GM12891 (cell line): ENCODE measurements around the gene LRIG1.

Experiments
- DNase-seq: peaks from one replicate; pipeline ENCODE4 v3.0.0; 2011; ENCODE audit warnings: low spot score; ENCODE audit not compliant: insufficient read length
- FAIRE-seq: peaks from 2 replicates; lab custom pipeline; 2011; peaks lifted over from hg19 to GRCh38; lab: Jason Lieb, UNC
- PAX5 ChIP-seq: IDR thresholded peaks from 2 replicates; pipeline ENCODE4 v1.6.1; 2011; ENCODE audit warnings: low read length, moderate library complexity, mild to moderate bottlenecking; ENCODE audit not compliant: insufficient read depth, severe bottlenecking
- POLR2A ChIP-seq: IDR thresholded peaks from 2 replicates; pipeline ENCODE4 v1.6.1; 2011; ENCODE audit warnings: low read depth, low read length, control low read depth
- POLR2AphosphoS5 ChIP-seq: IDR thresholded peaks from 2 replicates; pipeline ENCODE4 v1.6.1; 2011; ENCODE audit warnings: low read depth, low read length, control low read depth
- POU2F2 ChIP-seq: IDR thresholded peaks from 2 replicates; pipeline ENCODE4 v1.6.1; 2011; ENCODE audit warnings: low read depth, mild to moderate bottlenecking, control low read depth, low read length, moderate library complexity
- SPI1 ChIP-seq: IDR thresholded peaks from 2 replicates; pipeline ENCODE4 v1.6.1; 2011; ENCODE audit warnings: low read depth, low read length, control low read depth
- TAF1 ChIP-seq: IDR thresholded peaks from 2 replicates; pipeline ENCODE4 v1.6.1; 2011; ENCODE audit warnings: low read depth, low read length, control low read depth

LRIG1 gene

GRCh38 chr3:66532613-66533012, 31.8 kb upstream of the LRIG1 start:
- FAIRE-seq = no peak
- no peak for TF ChIP-seq POLR2A
- no peak for TF ChIP-seq TAF1
- TF ChIP-seq PAX5 = no peak
- no peak for TF ChIP-seq POLR2AphosphoS5
- TF ChIP-seq POU2F2 = no peak
- no peak for TF ChIP-seq SPI1
- no peak for DNase-seq

- FAIRE-seq (no peak), DNase-seq (no peak)
- TF ChIP-seq TAF1 = no peak
Measured at GRCh38 chr3:66532160-66532587, 31.4 kb upstream of the LRIG1 start.

- DNase-seq (no peak), FAIRE-seq (no peak)
- TF ChIP-seq POU2F2 (no peak), PAX5 (no peak), TAF1 (no peak), POLR2A (no peak), POLR2AphosphoS5 (no peak), SPI1 (no peak)
Measured at GRCh38 chr3:66531256-66531655, 30.4 kb upstream of the LRIG1 start.

- no peak for TF ChIP-seq POU2F2
- no peak for TF ChIP-seq TAF1
- TF ChIP-seq SPI1 = no peak
- TF ChIP-seq POLR2A = no peak
- no peak for TF ChIP-seq PAX5
- no peak for TF ChIP-seq POLR2AphosphoS5
- FAIRE-seq (no peak), DNase-seq (no peak)
Measured at GRCh38 chr3:66527246-66527645, 26.4 kb upstream of the LRIG1 start.

- DNase-seq (no peak), FAIRE-seq (no peak)
- TF ChIP-seq PAX5 (no peak), TAF1 (no peak), SPI1 (no peak), POLR2AphosphoS5 (no peak), POLR2A (no peak), POU2F2 (no peak)
Measured at GRCh38 chr3:66525771-66526170, 24.9 kb upstream of the LRIG1 start.

- FAIRE-seq (no peak), DNase-seq (no peak)
- TF ChIP-seq PAX5 = no peak
- TF ChIP-seq POLR2A = no peak
- no peak for TF ChIP-seq TAF1
- TF ChIP-seq SPI1 = no peak
- TF ChIP-seq POU2F2 = no peak
- TF ChIP-seq POLR2AphosphoS5 = no peak
Measured at GRCh38 chr3:66520724-66521123, 19.9 kb upstream of the LRIG1 start.

- FAIRE-seq = no peak
- TF ChIP-seq PAX5 (no peak), POLR2A (no peak), POU2F2 (no peak), POLR2AphosphoS5 (no peak), SPI1 (no peak), TAF1 (no peak)
Measured at GRCh38 chr3:66518644-66519043, 17.8 kb upstream of the LRIG1 start.

GRCh38 chr3:66518126-66518525, 17.3 kb upstream of the LRIG1 start:
- TF ChIP-seq PAX5 = no peak
- TF ChIP-seq POU2F2 = no peak
- no peak for TF ChIP-seq SPI1
- TF ChIP-seq TAF1 = no peak
- TF ChIP-seq POLR2AphosphoS5 = no peak
- no peak for TF ChIP-seq POLR2A
- DNase-seq (no peak), FAIRE-seq (no peak)

More at GRCh38 chr3:66518644-66519043, 17.8 kb upstream of the LRIG1 start:
- DNase-seq = no peak

- TF ChIP-seq SPI1 = no peak
- no peak for TF ChIP-seq TAF1
- no peak for DNase-seq
- FAIRE-seq = no peak
Measured at GRCh38 chr3:66517241-66517640, 16.4 kb upstream of the LRIG1 start.

- no peak for FAIRE-seq
- TF ChIP-seq TAF1 = no peak
- TF ChIP-seq SPI1 = no peak
- TF ChIP-seq POLR2A = no peak
- no peak for TF ChIP-seq POU2F2
- TF ChIP-seq POLR2AphosphoS5 = no peak
- TF ChIP-seq PAX5 = no peak
- DNase-seq = no peak
Measured at GRCh38 chr3:66508461-66508860, 7.6 kb upstream of the LRIG1 start.

GRCh38 chr3:66507423-66508260, 6.8 kb upstream of the LRIG1 start:
- FAIRE-seq (no peak), DNase-seq (no peak)
- TF ChIP-seq TAF1 = no peak
- TF ChIP-seq SPI1 = no peak
- TF ChIP-seq POLR2AphosphoS5 = no peak
- TF ChIP-seq PAX5 = no peak
- no peak for TF ChIP-seq POU2F2
- TF ChIP-seq POLR2A = no peak
